Endothelial cell of umbilical vein (primary cell): Measurements from ENCODE around the gene ARSD. TPM values are rescaled to one million over a fixed set of nuclear protein-coding genes. Genes with fewer than 3 reads are reported as not detected.

Experiments
- BruUV-seq: library from RNA; stranded (reverse); fragments of 400-500 nt; replicated peaks from 2 replicates; lab custom pipeline; 2021; lab: Mats Ljungman, UMichigan
- CTCF ChIA-PET: fragments of 300-600, 350-600 bp; sonication (Branson Sonifier 250); formaldehyde crosslinking; loops from one replicate; lab custom pipeline; 2021; ENCODE audit warnings: antibody characterized with exemption, inconsistent platforms; lab: Charles Lee
- POLR2A ChIA-PET: fragments of 300-600, 350-600 bp; sonication (Branson Sonifier 250); formaldehyde crosslinking; loops from one replicate; lab custom pipeline; 2021; ENCODE audit warnings: antibody characterized with exemption, inconsistent platforms; lab: Charles Lee
- DNase-seq: peaks from one replicate; pipeline ENCODE4 v3.0.0-alpha.2; 2011; ENCODE audit warnings: low read depth, low spot score
- FAIRE-seq: peaks from 2 replicates; lab custom pipeline; 2011; peaks lifted over from hg19 to GRCh38; lab: Jason Lieb, UNC
- H2AFZ ChIP-seq: 2 replicates; pipeline ENCODE4 v1.6.0; 2012; ENCODE audit warnings: low read depth, low read length, control low read depth, inconsistent platforms
- H3K27ac ChIP-seq: 2 replicates; pipeline ENCODE4 v1.5.1; 2011; ENCODE audit warnings: low read depth, mild to moderate bottlenecking, control low read depth, low read length, moderate library complexity; ENCODE audit not compliant: insufficient read depth
- H3K27me3 ChIP-seq, 2 experiments: 2 replicates each; pipeline versions ENCODE4 v1.6.0 to v1.6.1; 2011; ENCODE audit warnings: low read length in 2 of 2, mixed read lengths in 1 of 2; ENCODE audit not compliant: control insufficient read depth in 2 of 2, insufficient read depth in 2 of 2
- H3K36me3 ChIP-seq, 2 experiments: 2 replicates in 1 of 2; 3 replicates in 1 of 2; pipeline ENCODE4 v1.5.1; 2011; ENCODE audit warnings: low read length in 2 of 2, mild to moderate bottlenecking in 1 of 2, moderate library complexity in 1 of 2; ENCODE audit not compliant: control insufficient read depth in 2 of 2, insufficient read depth in 2 of 2; ENCODE audit errors: extremely low read depth in 1 of 2
- H3K4me1 ChIP-seq: 3 replicates; pipeline ENCODE4 v1.5.1; 2011; ENCODE audit warnings: mild to moderate bottlenecking, low read length; ENCODE audit not compliant: control insufficient read depth, insufficient read depth; ENCODE audit errors: extremely low read depth
- H3K4me2 ChIP-seq: 2 replicates; pipeline ENCODE4 v1.6.1; 2011; ENCODE audit warnings: low read length, control low read depth, mixed read lengths; ENCODE audit not compliant: insufficient read depth
- H3K4me3 ChIP-seq, 3 experiments: fragments of 200-600 bp in 1 of 3; sonication (generic), shearing (Covaris generic) in 1 of 3; replicated peaks in 1 of 3; 2 replicates each; pipeline ENCODE4 v1.5.1; 2011 to 2016; ENCODE audit warnings: control low read depth in 3 of 3, low read length in 3 of 3, mild to moderate bottlenecking in 2 of 3, inconsistent platforms in 1 of 3, low read depth in 1 of 3, moderate library complexity in 1 of 3; ENCODE audit not compliant: insufficient read depth in 1 of 3
- H3K79me2 ChIP-seq: 2 replicates; pipeline ENCODE4 v1.6.0; 2012; ENCODE audit warnings: low read length, inconsistent platforms; ENCODE audit not compliant: control insufficient read depth, insufficient read depth
- H3K9ac ChIP-seq: replicated peaks from 2 replicates; pipeline ENCODE3; 2011; ENCODE audit warnings: low read length, control low read depth; ENCODE audit not compliant: insufficient read depth; ENCODE audit errors: extremely low read depth
- H3K9me1 ChIP-seq: replicated peaks from 3 replicates; pipeline ENCODE4 v1.6.0; 2011; ENCODE audit warnings: mild to moderate bottlenecking, low read length; ENCODE audit not compliant: control insufficient read depth, insufficient read depth; ENCODE audit errors: extremely low read depth
- H3K9me3 ChIP-seq: replicated peaks from 2 replicates; pipeline ENCODE4 v1.5.1; 2012; ENCODE audit warnings: low read length, inconsistent platforms; ENCODE audit not compliant: control insufficient read depth, insufficient read depth
- H4K20me1 ChIP-seq: replicated peaks from 2 replicates; pipeline ENCODE3; 2011; ENCODE audit warnings: mild to moderate bottlenecking, low read length; ENCODE audit not compliant: control insufficient read depth, insufficient read depth; ENCODE audit errors: extremely low read depth
- CTCF ChIP-seq, 2 donors: IDR thresholded peaks; 1 replicate in 1 of 2; 2 replicates in 1 of 2; pipeline ENCODE4 v1.5.1; 2011; ENCODE audit warnings: low read length in 2 of 2, mild to moderate bottlenecking in 2 of 2, moderate library complexity in 2 of 2, control low read depth in 1 of 2, inconsistent platforms in 1 of 2, low read depth in 1 of 2; ENCODE audit not compliant: insufficient read depth in 1 of 2; ENCODE audit errors: extremely low read depth in 1 of 2
- EZH2 ChIP-seq: IDR thresholded peaks from 2 replicates; pipeline ENCODE4 v1.6.1; 2012; ENCODE audit warnings: borderline replicate concordance, low read depth, mild to moderate bottlenecking, moderate library complexity, low read length, inconsistent platforms; ENCODE audit not compliant: severe bottlenecking
- FOS ChIP-seq: IDR thresholded peaks from 2 replicates; pipeline ENCODE4 v1.6.1; 2011; ENCODE audit warnings: mild to moderate bottlenecking, low read length, moderate library complexity, borderline replicate concordance; ENCODE audit not compliant: insufficient read depth
- GATA2 ChIP-seq: IDR thresholded peaks from 2 replicates; pipeline ENCODE4 v1.7.0; 2011; ENCODE audit warnings: low read depth, mild to moderate bottlenecking, moderate library complexity, mixed read lengths, low read length; ENCODE audit not compliant: insufficient read length, insufficient read depth
- JUN ChIP-seq: IDR thresholded peaks from 2 replicates; pipeline ENCODE4 v1.6.1; 2011; ENCODE audit warnings: borderline replicate concordance, low read depth; ENCODE audit not compliant: insufficient read length, insufficient read depth
- MAX ChIP-seq: IDR thresholded peaks from 2 replicates; pipeline ENCODE4 v1.6.1; 2011; ENCODE audit not compliant: insufficient read depth, insufficient read length
- MYC ChIP-seq: IDR thresholded peaks from one replicate; pipeline ENCODE4 v1.6.1; 2011; ENCODE audit warnings: mild to moderate bottlenecking, low read depth, low read length
- POLR2A ChIP-seq: IDR thresholded peaks from 2 replicates; pipeline ENCODE4 v1.6.1; 2012; ENCODE audit warnings: low read depth, mild to moderate bottlenecking, control low read depth, low read length
- POLR2AphosphoS5 ChIP-seq: IDR thresholded peaks from 2 replicates; pipeline ENCODE4 v1.6.1; 2012; ENCODE audit warnings: low read depth, mild to moderate bottlenecking, control low read depth, low read length, moderate library complexity; ENCODE audit not compliant: insufficient read depth
- dilution Hi-C: fragments of 300-500 bp; cut with MboI; formaldehyde crosslinking; loops from one replicate; pipeline ENCODE4 v1.15.0; 2019; ENCODE audit warnings: low sequenced_read_pairs; ENCODE audit not compliant: extremely low pct_ligation_motif_present
- intact Hi-C: fragments of 100-400 bp; cut with micrococcal nuclease; formaldehyde crosslinking; loops from one replicate; pipeline ENCODE4 v1.10.0; 2022
- polyA plus RNA-seq, 4 experiments: library from polyadenylated mRNA; depleted of rRNA in 3 of 4; stranded (reverse) in 3 of 4; unstranded in 1 of 4; fragments of >200 nt; gene quantifications; 2 replicates each; pipeline versions ENCODE4 v1.2.1 to v1.2.3, GENCODE V29; 2011 to 2012; ENCODE audit warnings: missing spikeins in 1 of 4
- total RNA-seq: library from RNA; stranded (reverse); gene quantifications from 2 replicates; pipeline ENCODE4 v1.2.3, GENCODE V29; 2021

Gene ARSD
- total and polyA plus RNA-seq, 2 donors (not counting 3 experiments of a cell fraction or from before 2014, with no cell fraction given): 15.5 to 18.6 TPM

DNA sequence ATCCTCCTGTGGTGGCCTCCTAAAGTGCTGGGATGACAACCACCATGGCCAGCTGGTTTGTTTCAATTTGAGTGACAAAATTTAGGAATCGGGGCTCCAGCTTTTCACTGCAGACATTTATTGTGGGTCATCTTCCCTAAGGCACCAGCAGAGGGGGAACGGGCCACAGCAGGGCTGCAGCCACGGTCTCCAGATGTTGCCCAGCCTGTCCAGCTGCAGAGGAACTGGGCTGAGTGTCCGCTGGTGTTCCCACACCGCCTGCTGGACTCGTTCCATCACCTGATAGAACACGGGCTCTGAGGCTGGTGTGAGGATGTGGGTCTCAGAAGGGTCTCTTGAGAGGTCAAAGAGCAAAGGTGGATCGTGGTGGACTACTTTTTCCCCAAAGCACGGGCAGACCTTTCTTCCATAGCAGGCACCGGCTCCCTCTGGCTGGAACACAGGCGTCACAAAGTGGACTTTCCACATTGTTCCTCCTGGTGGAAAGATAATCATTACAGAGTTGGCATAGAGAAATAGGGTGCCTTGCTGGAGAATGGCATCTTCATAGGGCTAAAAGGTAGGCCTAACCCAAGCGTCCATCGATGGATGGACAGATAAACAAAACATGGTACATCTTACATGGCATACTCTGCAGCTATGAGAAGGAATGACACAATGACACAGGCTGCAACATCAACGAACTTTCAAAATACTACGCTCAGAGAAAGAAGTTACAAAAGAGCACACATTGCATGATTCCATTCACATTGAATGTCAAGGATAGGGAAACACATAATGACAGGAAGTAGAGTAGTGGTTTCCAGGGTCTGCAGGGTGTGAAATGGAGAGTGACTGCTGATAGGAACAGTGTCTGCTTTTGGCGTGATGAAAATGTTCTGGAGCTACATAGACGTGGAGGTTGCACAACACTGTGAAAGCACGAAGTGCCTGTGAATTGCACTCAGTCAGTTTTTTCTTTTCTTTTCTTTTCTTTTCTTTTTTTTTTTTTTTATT is 5.9 kb upstream of the ARSD start:
- no peak overlapping the region for H3K27ac ChIP-seq
- H3K9me1 ChIP-seq: no peaks in the 10 kb centered on the region
- H3K27me3 ChIP-seq: no peaks in the 10 kb centered on the region
- intact Hi-C loops: no loop called here
- no peaks in the 10 kb centered on the region for H3K4me1 ChIP-seq
- H3K9me3 ChIP-seq: no peaks in the 10 kb centered on the region
- no peaks in the 10 kb centered on the region for H3K79me2 ChIP-seq
- ChIA-PET POLR2A (no interaction called here), CTCF (no interaction called here)
- no TSS peak for BruUV-seq
- dilution Hi-C loops: no loop called here
- H3K4me2 ChIP-seq: no peak overlapping the region
- FAIRE-seq (no peak), DNase-seq (no peak)
- H4K20me1 ChIP-seq: no peaks in the 10 kb centered on the region
- TF ChIP-seq EZH2 (no peak), JUN (no peak), MYC (no peak), FOS (no peak), POLR2AphosphoS5 (no peak), MAX (no peak), GATA2 (no peak), POLR2A (no peak), CTCF (IDR thresholded peaks at IDR 0.05; ENCODE audit: extremely low read depth in 1 of 2, insufficient read depth in 1 of 2, low read depth in 1 of 2, low read length in 2 of 2) (no peak)
- no peak overlapping the region for H3K9ac ChIP-seq
- no peak overlapping the region for H3K4me3 ChIP-seq
- no peak overlapping the region for H2AFZ ChIP-seq
- H3K36me3 ChIP-seq: no peaks in the 10 kb centered on the region
